ENCODE results near the gene CDH26. TPM values are rescaled to one million over a fixed set of nuclear protein-coding genes. Genes with fewer than 3 reads are reported as not detected.

CDH26 gene
- total and polyA plus RNA-seq, 9 donors: 0.12 to 0.84 (median 0.41) TPM

GRCh38 chr20:59958626-59959025 lies 403 bp downstream of the CDH26 start:
- intact Hi-C loops (cut with DNase I): no loop called here
- H3K27me3 ChIP-seq: no peaks in the 10 kb centered on the region
- TF ChIP-seq, protein P1, sequence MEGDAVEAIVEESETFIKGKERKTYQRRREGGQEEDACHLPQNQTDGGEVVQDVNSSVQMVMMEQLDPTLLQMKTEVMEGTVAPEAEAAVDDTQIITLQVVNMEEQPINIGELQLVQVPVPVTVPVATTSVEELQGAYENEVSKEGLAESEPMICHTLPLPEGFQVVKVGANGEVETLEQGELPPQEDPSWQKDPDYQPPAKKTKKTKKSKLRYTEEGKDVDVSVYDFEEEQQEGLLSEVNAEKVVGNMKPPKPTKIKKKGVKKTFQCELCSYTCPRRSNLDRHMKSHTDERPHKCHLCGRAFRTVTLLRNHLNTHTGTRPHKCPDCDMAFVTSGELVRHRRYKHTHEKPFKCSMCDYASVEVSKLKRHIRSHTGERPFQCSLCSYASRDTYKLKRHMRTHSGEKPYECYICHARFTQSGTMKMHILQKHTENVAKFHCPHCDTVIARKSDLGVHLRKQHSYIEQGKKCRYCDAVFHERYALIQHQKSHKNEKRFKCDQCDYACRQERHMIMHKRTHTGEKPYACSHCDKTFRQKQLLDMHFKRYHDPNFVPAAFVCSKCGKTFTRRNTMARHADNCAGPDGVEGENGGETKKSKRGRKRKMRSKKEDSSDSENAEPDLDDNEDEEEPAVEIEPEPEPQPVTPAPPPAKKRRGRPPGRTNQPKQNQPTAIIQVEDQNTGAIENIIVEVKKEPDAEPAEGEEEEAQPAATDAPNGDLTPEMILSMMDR (IDR thresholded peaks at IDR 0.05): no peak
- no peak for TF ChIP-seq EP300 (IDR thresholded peaks at IDR 0.05)
- H3K36me3 ChIP-seq: no peaks in the 10 kb centered on the region
- no peaks in the 10 kb centered on the region for H3K4me1 ChIP-seq (ENCODE audit: insufficient read depth)
- 77 to 89% (median 86%) methylated on average over 4 of the region's 4 CpGs for WGBS, 3 donors
- no peak for DNase-seq
- H3K27ac ChIP-seq: no peak overlapping the region
- no peak overlapping the region for H3K4me3 ChIP-seq
- H3K9me3 ChIP-seq: no peaks in the 10 kb centered on the region

GRCh38 chr20:59961423-59961822 lies 3.2 kb downstream of the CDH26 start:
- intact Hi-C loops (cut with DNase I): no loop called here

DNA sequence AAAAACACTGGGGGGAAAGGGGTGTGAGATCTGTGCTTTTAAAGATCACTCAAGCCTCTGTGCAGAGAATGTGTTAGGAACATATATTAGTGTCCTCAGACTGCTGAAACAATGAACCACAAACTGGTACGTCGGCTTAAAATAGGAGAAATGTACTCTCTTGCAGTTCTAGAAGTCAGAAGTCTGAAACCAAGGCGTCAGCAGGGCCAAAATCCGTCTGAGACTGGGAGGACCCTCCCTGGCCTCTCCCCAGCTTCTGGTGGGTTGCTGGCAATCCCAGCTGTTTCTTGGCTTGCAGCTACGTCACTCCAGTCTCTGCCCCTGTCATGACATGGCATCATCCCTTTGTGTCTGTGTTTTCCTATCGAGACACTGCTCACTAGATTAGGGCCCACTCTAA lies 3.9 kb downstream of the CDH26 start:
- intact Hi-C loops (cut with DNase I): no loop called here
- no peak overlapping the region for H3K27ac ChIP-seq
- H3K4me1 ChIP-seq (ENCODE audit: insufficient read depth): no peaks in the 10 kb centered on the region
- no peaks in the 10 kb centered on the region for H3K9me3 ChIP-seq
- H3K27me3 ChIP-seq: no peaks in the 10 kb centered on the region
- no peak overlapping the region for H3K4me3 ChIP-seq
- no peak for TF ChIP-seq POLR2A (IDR thresholded peaks at IDR 0.05)
- TF ChIP-seq, protein P1 (IDR thresholded peaks at IDR 0.05): no peak
- TF ChIP-seq EP300 (IDR thresholded peaks at IDR 0.05): no peak
- WGBS, 3 donors: 82 to 90% (median 86%) methylated on average over 6 of the region's 6 CpGs
- no peaks in the 10 kb centered on the region for H3K36me3 ChIP-seq
- DNase-seq: no peak

More at GRCh38 chr20:59961423-59961822, 3.2 kb downstream of the CDH26 start:
- no peak for TF ChIP-seq EP300 (IDR thresholded peaks at IDR 0.05)
- no peaks in the 10 kb centered on the region for H3K9me3 ChIP-seq
- DNase-seq: no peak
- 80 to 84% (median 80%) methylated on average over 2 of the region's 2 CpGs for WGBS, 3 donors
- H3K36me3 ChIP-seq: no peaks in the 10 kb centered on the region
- H3K27me3 ChIP-seq: no peaks in the 10 kb centered on the region
- no peak overlapping the region for H3K27ac ChIP-seq
- H3K4me3 ChIP-seq: no peak overlapping the region
- no peaks in the 10 kb centered on the region for H3K4me1 ChIP-seq (ENCODE audit: insufficient read depth)

DNA sequence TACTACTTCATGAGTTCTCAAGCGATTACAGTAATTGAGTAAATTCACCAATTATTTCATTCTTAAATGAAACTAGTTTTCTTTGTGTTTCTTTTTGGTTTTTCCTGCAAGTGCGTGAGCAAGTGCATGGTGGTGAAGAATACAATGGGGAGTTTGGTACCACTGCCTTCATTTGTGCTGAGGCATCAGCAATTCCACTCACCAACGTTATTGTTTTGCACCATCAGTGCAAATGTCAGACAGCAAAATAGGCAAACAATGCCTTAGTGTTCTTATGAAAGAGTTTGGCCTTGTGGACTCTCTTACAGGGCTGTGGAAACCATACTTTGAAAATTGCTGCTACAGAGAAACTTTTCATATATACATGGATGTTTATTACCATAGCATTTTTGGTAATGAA lies 8.2 kb downstream of the CDH26 start:
- WGBS, 3 donors: 77 to 83% (median 81%) methylated on average over 3 of the region's 3 CpGs
- Histone ChIP-seq H3K4me1 (ENCODE audit: insufficient read depth) (no peaks in the 10 kb centered on the region), H3K36me3 (no peaks in the 10 kb centered on the region), H3K27ac (no peak overlapping the region), H3K9me3 (no peaks in the 10 kb centered on the region), H3K4me3 (no peak overlapping the region), H3K27me3 (no peaks in the 10 kb centered on the region)
- no peak for DNase-seq
- intact Hi-C loops (cut with DNase I): no loop called here
- TF ChIP-seq POLR2A (IDR thresholded peaks at IDR 0.05) (no peak), EP300 (IDR thresholded peaks at IDR 0.05) (no peak)
- TF ChIP-seq, protein P1 (IDR thresholded peaks at IDR 0.05): no peak

- intact Hi-C loops (cut with DNase I): no loop called here
- WGBS, 3 donors: 94 to 97% (median 94%) methylated on average over 1 of the region's 1 CpG
- no peak for DNase-seq
- Histone ChIP-seq H3K36me3 (no peaks in the 10 kb centered on the region), H3K27ac (no peak overlapping the region), H3K4me3 (no peak overlapping the region), H3K9me3 (no peaks in the 10 kb centered on the region), H3K27me3 (no peaks in the 10 kb centered on the region), H3K4me1 (ENCODE audit: insufficient read depth) (no peaks in the 10 kb centered on the region)
- TF ChIP-seq, protein P1 (IDR thresholded peaks at IDR 0.05): no peak
Observed at GRCh38 chr20:59971428-59971827, 13.2 kb downstream of the CDH26 start.

Measured in ovary (tissue), 9 donors.